Muscle of back (tissue), 11 donors: Measurements from ENCODE around the gene RTP5. TPM values are rescaled to one million over a fixed set of nuclear protein-coding genes. Genes with fewer than 3 reads are reported as not detected.
"Not testable (repeated sequence)": the region's sequence is repeated elsewhere in the genome, so short reads cannot be mapped to it uniquely, and the experiment has no call there.

Source experiments
- DNase-seq, 3 donors: peaks; one replicate each; pipeline versions ENCODE4 v3.0.0 to v3.0.0-alpha.2; 2013
- polyA plus RNA-seq, 10 donors: library from polyadenylated mRNA; unstranded; fragments of 120-200 nt; gene quantifications; one replicate each; pipeline ENCODE4 v1.2.1, GENCODE V29; 2013; ENCODE audit not compliant: insufficient read length in 10 of 10

RTP5 gene
- polyA plus RNA-seq, 10 donors: 0.05 to 0.12 (median 0.07) TPM; not detected in 7

- no peak for DNase-seq
Observed at GRCh38 chr2:241901500-241902351, 32.2 kb downstream of the RTP5 start.

- no peak for DNase-seq
Observed at GRCh38 chr2:241902357-241902991, 32.9 kb downstream of the RTP5 start.

- no peak for DNase-seq
Observed at GRCh38 chr2:241903121-241904010, 33.8 kb downstream of the RTP5 start.

- DNase-seq: no peak
Observed at GRCh38 chr2:241904011-241904718, 34.6 kb downstream of the RTP5 start.

- no peak for DNase-seq
Observed at GRCh38 chr2:241904791-241905710, 35.5 kb downstream of the RTP5 start.

- DNase-seq: no peak
Observed at GRCh38 chr2:241905716-241906377, 36.3 kb downstream of the RTP5 start.

GRCh38 chr2:241906378-241906770 is 36.8 kb downstream of the RTP5 start:
- not testable (repeated sequence) for DNase-seq

- peak in 1 of 3 donors; percentile 59 for DNase-seq
Observed at GRCh38 chr2:241906826-241907570, 37.5 kb downstream of the RTP5 start.

GRCh38 chr2:241907831-241908230 is 38.3 kb downstream of the RTP5 start:
- not testable (repeated sequence) for DNase-seq

- DNase-seq: no peak
Observed at GRCh38 chr2:241908686-241909420, 39.3 kb downstream of the RTP5 start.

- DNase-seq: no peak
Observed at GRCh38 chr2:241909769-241910168, 40.2 kb downstream of the RTP5 start.

- DNase-seq: no peak
Observed at GRCh38 chr2:241910604-241911520, 41.3 kb downstream of the RTP5 start.

- DNase-seq: no peak
Observed at GRCh38 chr2:241911551-241911950, 42.0 kb downstream of the RTP5 start.

GRCh38 chr2:241912021-241912555 is 42.6 kb downstream of the RTP5 start:
- DNase-seq: no peak

GRCh38 chr2:241913703-241914102 is 44.2 kb downstream of the RTP5 start:
- no peak for DNase-seq

- no peak for DNase-seq
Observed at GRCh38 chr2:241914542-241914941, 45.0 kb downstream of the RTP5 start.

- not testable (repeated sequence) for DNase-seq
Observed at GRCh38 chr2:241921631-241922030, 52.1 kb downstream of the RTP5 start.
